ACHN (cell line): Measurements from ENCODE around the gene JMJD7.

ENCODE experiments used
- DNase-seq: peaks from one replicate; pipeline ENCODE4 v3.0.0-alpha.2; 2015
- in situ Hi-C: cut with HindIII; loops from 2 replicates; pipeline ENCODE4 v1.10.0; 2017; ENCODE audit warnings: low sequenced_read_pairs, low pct_ligation_motif_present, low pct_unique_long_range_greater_than_20kb

The JMJD7 gene

GRCh38 chr15:41827880-41828806, at the start of gene JMJD7:
JMJD7 (plus strand) TSS chr15:41828092; CDS start chr15:41828125, 33 bp downstream.
- peak; percentile 81 for DNase-seq
- in situ Hi-C loops = no loop called here

- in situ Hi-C loops = no loop called here
- DNase-seq = no peak
These were observed 49.4 kb upstream of the JMJD7 start for GRCh38 chr15:41778521-41778920.

- in situ Hi-C loops = no loop called here
- DNase-seq = no peak
These were observed 48.2 kb upstream of the JMJD7 start for GRCh38 chr15:41779662-41780157.

- in situ Hi-C loops = no loop called here
These were observed 47.6 kb upstream of the JMJD7 start for GRCh38 chr15:41780266-41780665.

GRCh38 chr15:41780727-41781126, 47.2 kb upstream of the JMJD7 start:
- no peak for DNase-seq
- in situ Hi-C loops = no loop called here

More at GRCh38 chr15:41780266-41780665, 47.6 kb upstream of the JMJD7 start:
- no peak for DNase-seq

GRCh38 chr15:41782371-41783282, 45.3 kb upstream of the JMJD7 start:
- no peak for DNase-seq
- in situ Hi-C loops = no loop called here

GRCh38 chr15:41783296-41783695, 44.6 kb upstream of the JMJD7 start:
- DNase-seq = no peak
- in situ Hi-C loops = no loop called here

- in situ Hi-C loops = no loop called here
These were observed 39.6 kb upstream of the JMJD7 start for GRCh38 chr15:41788262-41788661.

GRCh38 chr15:41789236-41789635, 38.7 kb upstream of the JMJD7 start:
- DNase-seq = no peak
- in situ Hi-C loops = no loop called here

More at GRCh38 chr15:41788262-41788661, 39.6 kb upstream of the JMJD7 start:
- no peak for DNase-seq

GRCh38 chr15:41789662-41790061, 38.2 kb upstream of the JMJD7 start:
- no peak for DNase-seq
- in situ Hi-C loops = no loop called here

- in situ Hi-C loops = no loop called here
- no peak for DNase-seq
These were observed 37.7 kb upstream of the JMJD7 start for GRCh38 chr15:41790169-41790568.

GRCh38 chr15:41790756-41791546, 36.9 kb upstream of the JMJD7 start:
- DNase-seq = peak; percentile 13

GRCh38 chr15:41791547-41791937, 36.4 kb upstream of the JMJD7 start:
- in situ Hi-C loops = no loop called here
- no peak for DNase-seq

More at GRCh38 chr15:41790756-41791546, 36.9 kb upstream of the JMJD7 start:
- in situ Hi-C loops = no loop called here

- in situ Hi-C loops = no loop called here
- DNase-seq = no peak
These were observed 35.8 kb upstream of the JMJD7 start for GRCh38 chr15:41792000-41792637.

- no peak for DNase-seq
- in situ Hi-C loops = no loop called here
These were observed 33.8 kb upstream of the JMJD7 start for GRCh38 chr15:41794081-41794480.

- in situ Hi-C loops = no loop called here
- DNase-seq = no peak
These were observed 31.7 kb upstream of the JMJD7 start for GRCh38 chr15:41795996-41796856.
